ACHN (cell line): ENCODE data around the gene ELF4.

Experiments used
- DNase-seq: peaks from one replicate; pipeline ENCODE4 v3.0.0-alpha.2; 2015
- in situ Hi-C: cut with HindIII; loops from 2 replicates; pipeline ENCODE4 v1.10.0; 2017; ENCODE audit warnings: low sequenced_read_pairs, low pct_ligation_motif_present, low pct_unique_long_range_greater_than_20kb

ELF4 gene

DNA sequence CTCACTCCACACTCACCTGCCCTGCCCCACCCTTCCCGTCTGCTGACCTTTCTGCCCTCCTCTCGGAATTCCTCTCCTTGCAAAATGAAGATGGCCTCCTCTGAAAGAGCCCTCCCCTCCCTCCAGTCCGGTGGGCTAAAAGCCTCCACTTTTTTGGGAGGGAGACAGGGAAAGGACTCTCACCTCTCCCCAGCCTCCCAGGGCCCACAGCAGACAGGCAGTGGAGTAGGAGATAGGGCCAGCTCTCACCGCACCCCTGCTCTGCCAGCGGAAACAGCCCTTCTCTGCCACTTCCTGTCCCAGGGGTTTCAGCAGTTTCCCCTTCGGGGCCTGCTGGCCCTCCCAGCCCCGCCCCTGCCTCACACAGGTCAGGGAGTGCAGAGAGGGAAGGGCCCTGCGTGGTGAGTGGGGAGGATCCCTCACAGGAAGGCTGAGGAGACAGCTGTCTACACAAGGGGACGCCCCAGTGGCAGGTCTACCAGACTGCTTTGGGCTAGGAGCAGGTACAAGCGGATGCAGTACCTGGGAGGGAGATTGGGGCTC is 18.2 kb downstream of the ELF4 start:
- in situ Hi-C loops: no loop called here
- DNase-seq: no peak

DNA sequence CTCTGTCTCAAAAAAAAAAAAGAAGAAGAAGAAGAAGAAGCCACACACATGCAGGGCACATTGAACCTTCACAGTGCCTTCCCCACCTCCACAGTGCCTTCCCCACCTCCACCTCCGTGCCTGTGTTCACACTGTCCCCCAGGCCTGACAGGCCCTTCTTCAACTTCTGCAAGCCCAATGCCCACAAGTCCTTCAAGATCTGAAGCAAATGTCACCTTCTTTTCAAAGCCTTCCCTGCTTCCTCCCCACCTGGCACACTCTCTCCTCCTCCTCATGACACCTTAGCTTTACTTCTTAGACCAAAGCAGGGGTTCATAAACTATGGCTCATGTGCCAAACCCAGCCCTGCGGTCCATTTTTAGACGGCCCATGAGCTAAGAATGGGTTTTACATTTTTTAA is 19.9 kb downstream of the ELF4 start:
- in situ Hi-C loops: no loop called here
- DNase-seq: no peak

DNA sequence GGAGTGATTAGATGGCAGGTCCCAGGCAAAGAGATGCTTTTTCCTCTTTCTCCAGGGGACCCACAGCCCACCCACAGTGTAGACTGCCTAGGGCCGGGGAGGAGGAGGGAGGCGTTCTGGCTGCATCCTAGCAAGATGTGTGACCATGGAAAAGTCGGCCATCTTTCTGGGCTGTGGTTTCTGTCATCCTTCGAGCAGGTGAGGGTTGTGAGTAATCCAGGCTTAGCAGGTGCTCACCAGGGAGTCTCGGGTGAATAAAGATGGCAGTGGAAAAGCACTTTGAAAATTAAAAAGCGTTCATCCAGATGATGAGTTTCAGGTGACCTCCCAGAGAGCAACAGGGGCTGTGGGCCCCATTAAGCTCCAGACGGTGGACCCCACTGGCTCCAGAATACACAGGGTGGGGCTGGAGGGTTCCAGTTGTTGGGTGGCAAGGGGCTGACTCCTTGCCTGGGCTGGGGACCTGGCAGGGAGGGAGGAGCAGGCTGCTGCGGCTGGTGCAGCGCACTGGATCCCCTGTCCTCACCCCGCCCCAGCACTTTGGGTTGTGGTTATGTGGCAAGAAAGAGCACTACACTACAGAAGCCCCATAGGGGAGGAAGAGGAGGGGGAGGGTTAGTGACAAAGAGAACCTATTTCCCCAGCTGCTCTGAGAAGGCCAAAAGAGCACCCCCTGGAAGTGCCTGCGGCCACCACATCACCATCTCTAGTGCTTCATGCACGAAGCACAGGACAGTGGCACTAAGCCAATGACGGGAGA is 23.7 kb downstream of the ELF4 start:
- in situ Hi-C loops: no loop called here
- DNase-seq: no peak

DNA sequence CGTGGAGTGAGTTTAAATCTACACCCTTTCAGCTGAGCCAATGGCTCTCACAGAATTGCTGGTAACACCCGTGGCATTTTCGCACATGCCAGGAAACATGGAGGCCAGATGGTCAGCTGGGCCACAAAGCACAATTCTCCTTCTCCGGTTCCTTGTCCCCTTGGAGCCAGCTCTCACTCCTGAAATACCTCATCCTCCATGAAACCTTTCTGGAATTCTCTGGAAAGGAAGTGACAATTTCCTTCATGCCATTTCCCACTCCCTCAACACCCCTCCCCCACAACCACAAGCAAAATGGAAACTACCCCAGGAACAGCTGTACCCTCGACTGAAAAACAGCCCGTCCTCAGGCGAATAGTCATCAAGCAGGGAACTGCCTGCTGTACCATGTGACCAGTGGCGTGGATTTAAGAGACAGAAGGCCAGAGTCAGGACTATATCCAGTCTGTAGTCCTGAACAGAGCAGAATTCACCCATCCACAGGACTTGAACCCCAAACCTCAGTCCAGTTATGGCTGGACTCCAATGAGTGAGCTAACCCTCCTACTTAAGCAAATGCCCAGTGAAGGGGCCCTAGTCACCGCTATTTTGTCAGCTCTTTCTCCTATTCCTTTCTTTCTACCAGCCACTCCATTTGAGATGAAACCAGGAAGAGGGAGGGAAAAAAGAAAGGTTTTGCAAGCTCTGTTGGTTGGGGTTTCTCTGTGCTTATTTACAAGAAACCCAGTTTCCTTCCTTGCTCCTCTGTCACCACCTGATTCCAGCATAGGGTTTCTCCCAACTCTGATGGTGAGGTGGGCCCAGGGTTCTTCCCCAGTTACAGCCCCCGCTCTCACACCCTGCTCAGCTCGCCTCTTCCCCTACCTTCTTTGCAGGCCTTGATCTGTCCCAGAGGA is 24.5 kb downstream of the ELF4 start:
- no peak for DNase-seq
- in situ Hi-C loops: no loop called here

DNA sequence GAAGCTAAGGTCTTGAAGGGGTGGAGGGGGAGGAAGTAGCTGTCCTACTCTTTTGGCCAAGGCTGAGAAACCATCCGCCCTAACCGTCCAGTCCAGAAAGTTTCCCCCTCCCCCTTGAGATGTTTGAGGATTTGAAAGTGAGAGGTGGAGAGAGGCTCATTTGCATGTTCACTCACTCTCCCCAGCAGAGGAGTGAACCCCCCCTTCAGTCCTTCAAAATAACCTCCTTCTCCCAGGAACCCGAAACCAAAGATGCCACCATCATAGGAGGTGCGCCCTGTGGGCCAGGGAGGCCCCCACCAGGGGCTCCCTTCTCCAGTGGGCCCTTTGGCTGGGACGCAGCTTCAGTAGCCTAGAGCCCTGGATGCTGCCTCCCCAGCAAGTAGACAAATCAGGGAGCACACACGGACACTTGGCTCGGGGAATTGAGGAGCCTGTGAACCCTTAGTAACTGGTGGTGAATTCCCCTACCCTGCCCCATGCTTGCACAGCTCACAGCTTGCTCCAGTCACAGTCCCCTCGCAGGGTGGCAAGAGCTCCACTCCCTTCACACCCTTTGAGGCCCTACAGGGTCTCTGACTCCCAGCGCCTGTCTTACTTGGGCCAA is 25.6 kb downstream of the ELF4 start:
- in situ Hi-C loops: no loop called here

DNA sequence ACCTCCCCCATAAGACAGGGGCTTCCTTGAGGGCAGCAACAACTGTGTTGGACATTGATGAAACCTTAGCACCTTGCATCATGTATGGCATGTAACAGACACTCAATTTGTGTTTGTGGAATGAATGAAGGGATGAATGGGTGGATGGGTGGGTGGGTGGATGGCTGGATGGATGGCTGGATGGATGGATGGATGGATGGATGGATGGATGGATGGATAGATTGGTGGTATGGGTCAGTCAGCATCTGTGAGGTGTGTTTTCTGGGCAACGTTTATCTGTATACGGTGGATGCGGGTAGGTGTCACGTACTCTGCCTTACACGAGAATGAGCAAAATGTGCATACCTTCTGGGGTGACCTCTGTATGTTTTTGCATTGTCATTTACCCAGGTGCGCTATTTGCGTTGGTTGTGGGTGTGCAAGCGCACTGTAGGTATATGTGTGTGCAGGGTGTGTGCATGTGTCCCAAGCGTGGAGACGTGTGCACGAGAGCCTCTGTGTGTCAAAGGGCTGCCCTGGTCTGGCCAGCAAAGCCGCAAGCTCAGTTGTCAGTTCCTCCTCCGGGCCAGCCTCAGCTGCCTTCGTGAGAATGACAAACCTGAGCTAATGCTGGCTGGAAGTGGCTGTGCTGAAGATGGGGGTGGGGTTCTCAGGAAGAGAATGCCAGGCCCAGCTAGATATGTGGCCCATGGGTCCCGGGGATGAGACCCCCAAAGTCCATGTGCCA is 26.5 kb downstream of the ELF4 start:
- no peak for DNase-seq
- in situ Hi-C loops: no loop called here

More for the DNA sequence above, 25.6 kb downstream of the ELF4 start:
- DNase-seq: no peak

DNA sequence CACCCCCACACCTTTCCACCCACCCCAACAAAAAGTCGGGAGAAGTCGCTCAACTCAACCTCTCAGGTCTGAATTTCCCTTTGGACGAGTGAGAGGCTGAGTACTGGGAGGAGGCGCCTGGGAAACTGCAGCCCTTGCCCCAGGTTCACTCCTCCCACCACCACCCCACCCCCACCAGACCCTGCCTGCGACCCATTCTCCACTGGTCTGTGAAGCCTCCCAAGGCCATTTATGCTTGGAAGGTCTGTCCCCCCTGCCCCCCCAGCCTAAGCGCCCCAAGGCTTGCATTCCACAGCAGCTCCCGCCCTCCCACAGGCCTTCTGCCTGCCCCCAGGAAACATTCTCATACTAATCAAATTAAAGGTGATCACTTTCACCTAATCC is 27.2 kb downstream of the ELF4 start:
- in situ Hi-C loops: no loop called here
- no peak for DNase-seq

DNA sequence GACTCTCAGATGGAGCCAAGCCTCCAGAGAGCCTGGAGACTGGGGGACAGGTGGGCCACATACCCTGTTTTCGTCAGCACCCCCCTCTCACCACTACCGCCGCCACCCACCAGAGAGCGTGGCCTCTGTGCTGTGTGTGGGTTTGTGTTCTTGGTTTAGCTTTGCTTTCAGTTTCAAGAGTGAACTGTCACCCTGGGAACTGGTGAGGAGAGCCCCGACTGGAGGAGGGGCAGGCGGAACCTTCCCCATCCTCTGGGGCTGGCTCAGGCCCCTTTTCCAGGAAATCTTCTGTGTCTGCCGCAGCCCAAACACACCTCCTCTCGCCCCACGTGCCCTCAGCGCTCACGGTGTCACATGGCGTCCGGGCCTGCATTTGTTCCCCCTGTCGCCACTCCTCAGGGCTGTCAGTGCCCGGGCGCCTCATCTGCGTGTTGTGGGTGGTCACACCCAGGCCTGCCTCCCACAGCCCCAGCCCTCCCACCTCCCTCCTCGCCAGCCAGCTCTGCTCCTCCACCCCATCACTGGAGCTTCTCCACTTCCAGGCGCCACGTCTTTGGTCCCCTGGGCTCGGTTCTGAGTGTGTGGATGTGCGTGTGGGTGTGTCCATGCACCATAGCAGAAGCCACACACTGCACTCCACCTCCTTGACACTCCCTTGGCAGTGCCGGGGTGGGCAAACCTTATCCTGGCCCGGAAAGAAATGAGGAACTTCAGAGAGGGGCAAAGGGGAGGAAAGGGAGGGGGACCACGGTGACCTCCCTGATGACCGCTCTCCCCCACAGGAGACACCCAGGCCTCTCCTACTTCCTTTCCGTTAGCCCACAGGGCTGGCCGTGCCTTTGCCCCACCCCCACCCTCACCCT is 27.8 kb downstream of the ELF4 start:
- in situ Hi-C loops: no loop called here
- no peak for DNase-seq

DNA sequence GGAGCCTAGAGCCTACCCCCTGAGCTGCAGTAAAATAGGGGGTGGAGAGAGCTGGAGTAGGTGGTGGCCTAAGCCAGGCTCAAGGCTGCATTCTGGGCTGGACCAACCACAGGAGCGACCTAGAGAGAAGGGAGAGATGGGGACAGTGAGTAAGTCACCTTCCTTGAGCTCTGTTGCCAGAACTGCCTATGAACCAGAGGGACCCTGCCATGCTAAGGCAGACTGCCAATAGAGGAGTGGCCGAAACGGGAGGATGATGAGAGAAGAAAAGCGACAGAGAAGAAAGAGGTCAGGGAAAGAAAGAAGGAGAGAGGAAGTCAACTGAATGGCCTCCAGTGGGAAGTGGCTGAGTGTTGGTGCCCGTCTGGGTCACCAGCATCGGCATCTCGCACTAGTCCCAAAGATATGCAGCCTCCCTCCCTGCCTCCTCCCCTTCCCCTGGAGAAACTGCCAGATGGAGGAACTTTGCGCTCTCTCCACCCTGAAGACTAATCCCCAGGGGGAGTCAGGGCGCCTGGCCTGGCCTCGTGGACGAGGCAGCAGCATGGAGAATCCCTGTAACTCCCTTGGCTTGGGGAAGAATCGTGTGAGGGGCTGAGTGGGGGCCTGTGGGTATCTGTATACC is 28.8 kb downstream of the ELF4 start:
- in situ Hi-C loops: no loop called here
- DNase-seq: no peak

DNA sequence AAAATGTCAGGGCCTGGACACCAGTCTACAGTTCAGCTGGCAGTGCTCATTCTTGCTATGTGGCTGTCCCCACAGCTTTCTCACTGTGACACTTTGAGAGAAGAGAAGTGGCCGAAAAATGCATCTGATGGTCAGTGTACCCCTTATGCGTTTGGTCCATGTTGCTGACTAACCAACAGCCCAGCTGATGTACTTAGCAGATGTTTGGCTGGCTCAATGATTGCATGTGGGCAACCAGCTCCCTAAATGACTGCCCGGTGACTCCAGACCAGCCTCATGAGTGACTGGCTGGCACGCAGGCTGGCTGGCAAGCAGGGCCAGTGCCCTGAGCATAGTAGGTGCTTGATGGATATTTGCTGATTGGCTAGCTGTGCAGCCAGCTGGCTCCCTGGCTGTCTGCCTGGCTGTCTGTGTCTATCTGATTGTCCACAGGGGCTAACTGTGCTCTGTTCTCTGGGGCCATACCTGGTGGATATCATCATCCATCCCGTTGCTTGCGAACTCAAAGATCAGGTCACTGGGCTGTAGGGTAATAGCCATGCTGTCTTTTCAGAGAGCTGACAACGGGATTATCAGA is 29.4 kb downstream of the ELF4 start:
- no peak for DNase-seq
- in situ Hi-C loops: no loop called here

DNA sequence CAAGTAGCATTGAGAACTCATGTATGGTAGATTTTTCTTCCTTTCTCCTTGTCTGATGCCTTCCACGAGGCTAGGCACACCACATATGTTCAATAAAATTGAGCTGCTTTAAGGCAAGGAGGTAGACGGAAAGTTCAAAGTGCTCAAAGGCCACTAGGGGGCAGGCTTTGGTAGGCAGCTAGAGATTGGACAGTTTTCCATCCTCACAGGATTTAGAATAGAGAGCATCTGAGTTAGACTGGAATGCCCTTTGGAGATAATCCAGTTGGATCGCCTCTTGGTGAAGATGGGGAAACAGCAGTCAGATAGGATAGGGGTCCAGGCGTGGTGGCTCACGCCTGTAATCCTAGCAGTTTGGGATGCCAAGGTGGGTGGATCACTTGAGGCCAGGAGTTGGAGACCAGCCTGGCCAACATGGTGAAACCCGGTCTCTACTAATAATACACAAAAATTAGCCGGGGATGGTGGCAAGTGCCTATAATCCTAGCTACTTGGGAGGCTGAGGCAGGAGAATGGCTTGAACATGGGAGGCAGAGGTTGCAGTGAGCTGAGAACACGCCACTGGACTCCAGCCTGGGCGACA is 30.4 kb downstream of the ELF4 start:
- peak; percentile 57 for DNase-seq
- in situ Hi-C loops: no loop called here

DNA sequence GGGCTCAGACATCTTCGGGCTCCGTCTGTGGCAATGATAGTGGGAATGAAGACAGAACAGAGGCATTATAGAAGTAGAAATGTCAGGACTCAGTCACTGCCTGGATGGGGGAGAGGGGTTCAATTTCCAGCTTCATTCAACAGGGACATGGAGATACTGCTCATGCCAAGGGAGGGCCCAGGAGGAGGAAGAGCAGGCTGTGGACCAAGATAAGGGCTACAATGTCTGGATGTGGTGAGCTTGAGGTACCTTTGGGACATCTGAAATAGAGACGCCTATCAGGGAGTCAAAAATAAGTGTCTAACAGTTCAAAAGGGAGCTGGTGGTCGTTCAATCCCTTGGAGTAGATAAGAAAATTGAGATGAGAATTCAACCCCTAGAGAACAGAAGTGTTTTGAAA is 34.5 kb downstream of the ELF4 start:
- DNase-seq: no peak
- in situ Hi-C loops: no loop called here

DNA sequence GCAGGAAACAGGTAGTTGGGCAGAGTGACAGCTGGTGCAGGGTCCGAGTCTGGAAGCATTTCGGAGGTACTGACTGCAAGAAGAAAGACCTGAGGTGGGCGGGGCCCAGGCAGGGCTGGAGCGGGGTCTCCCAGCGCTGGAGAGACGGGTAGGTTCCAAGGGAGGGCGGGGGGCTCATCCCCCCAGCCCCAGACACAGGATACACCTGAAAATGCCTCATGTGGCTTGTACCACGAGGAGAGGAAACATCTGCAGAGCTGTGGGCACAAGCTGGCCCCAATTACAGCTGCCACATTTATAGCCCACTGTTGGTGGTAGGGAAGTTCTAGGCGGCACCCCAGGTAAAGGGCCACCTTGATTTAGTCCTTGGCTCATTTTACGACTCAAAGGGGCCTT is 38.0 kb downstream of the ELF4 start:
- DNase-seq: no peak
- in situ Hi-C loops: no loop called here

DNA sequence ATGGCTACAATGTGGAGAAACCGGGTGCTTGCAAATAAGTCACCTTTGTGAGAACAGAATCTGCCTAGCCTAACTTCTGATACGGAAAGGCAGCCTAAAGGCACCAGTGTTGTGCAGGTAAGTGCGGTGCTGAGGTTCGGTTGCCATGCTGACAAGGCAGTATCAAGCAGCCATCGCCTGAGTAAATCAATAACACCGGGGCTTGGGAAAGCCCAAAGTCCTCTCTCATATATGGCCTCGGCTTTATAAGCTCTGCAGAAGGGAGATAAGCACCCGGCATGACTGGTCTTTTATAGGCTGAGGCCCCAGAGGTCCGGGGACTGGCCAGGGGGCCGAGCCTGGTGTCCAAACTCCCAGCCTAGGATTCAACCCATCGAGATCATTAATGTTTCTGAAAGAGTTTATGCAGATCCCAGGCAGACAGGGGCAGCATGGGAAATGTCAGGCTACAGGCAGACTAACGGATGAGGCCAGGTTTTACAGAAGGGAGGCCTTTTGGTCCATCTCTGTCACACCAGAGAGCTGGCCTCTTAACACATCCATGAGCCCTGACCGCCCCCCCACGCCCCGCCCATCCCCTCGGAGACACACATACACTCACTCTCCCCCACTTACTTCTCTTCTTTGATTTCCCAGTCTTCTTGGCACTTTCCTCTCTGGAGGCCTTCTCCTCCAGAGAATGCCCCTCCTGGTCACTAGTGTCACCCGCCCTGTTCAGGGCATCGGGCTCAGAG is 38.5 kb downstream of the ELF4 start:
- in situ Hi-C loops: no loop called here
- no peak for DNase-seq

DNA sequence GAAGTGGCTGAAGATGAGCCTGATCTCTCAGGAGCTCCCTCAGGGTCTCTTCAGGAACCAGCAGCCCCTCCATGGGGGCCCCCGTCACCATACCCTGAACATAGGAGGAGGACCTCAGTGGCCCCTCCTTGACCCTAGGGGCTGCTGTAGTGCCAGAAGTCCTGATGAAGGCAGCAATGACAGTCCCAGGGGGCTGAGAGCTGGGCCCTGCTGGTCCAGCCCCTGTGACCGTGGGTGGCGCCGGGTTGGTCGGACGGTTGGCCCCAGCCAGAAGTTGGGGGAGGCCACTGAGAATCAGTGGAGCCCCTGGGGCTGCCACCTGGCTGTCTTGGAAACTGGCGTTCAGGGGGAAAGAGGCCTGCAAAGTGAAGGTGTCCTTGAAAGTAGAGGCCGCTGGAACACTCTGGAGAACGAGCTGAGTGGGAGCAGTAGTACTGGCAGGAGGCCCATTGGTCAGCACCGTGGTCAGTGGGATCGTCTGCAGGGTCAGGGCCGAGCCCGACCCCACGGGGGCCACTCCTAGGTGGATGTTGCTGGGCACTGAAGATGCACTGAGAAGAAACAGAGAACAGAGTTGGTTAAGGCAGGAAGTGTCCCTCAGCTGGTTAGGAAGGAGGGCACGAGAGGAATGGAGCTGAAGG is 43.2 kb downstream of the ELF4 start:
- no peak for DNase-seq
- in situ Hi-C loops: no loop called here
